Measurements from ENCODE around the gene SHFL.

DNA sequence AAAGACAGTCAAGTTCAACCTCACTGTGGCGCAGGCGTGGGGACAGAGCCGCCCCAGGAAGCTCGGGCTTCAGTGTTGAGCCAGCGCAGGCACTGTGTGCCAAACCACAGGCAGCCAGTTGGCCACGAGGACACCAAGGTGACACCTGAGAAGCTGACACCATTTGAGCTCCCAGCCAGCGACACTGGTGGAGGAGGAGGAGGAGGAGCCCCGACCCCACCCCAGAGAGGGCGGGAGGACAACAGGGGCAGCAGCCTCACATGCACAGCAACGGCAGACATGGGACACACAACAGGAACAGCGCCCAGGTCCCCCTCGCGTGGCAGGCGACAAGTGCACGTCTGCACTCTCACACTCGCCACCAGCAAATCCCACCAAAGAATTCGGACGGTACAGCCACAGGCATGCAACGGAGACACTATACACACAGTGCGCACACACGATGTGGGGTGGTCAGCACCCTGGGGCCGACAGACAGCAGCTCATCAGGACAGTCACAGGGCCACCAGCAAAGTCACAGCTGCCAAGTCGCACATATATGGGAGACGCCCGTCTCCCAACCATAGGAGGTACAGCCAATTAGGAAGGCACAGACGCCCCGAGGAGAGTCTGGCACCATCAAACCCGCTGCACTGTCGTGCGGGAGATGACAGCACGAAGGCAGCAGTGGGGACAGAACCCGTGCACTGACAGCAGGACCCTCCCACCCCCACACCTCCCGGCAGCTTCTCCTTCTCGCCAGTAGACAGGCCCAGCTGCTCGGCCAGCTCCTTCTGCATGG, 30.2 kb downstream of the SHFL start:
- TF ChIP-seq CTCF (conservative IDR thresholded peaks at IDR 0.05; ENCODE audit: low read length) (no peak), EZH2phosphoT487 (IDR thresholded peaks at IDR 0.05; ENCODE audit: borderline replicate concordance, low read depth, low read length) (no peak)
